Activated CD8-positive, alpha-beta T cell treated with anti-CD3 and anti-CD28 coated beads, Interleukin-2, amount 10 ng/mL, durations not matched to agents 7 days and 5 days (primary cell): ENCODE measurements around the gene PAX9. TPM values are rescaled to one million over a fixed set of nuclear protein-coding genes. Genes with fewer than 3 reads are reported as not detected.

Experiments used
- ATAC-seq: fragments of 150-1000 bp; cut with Tn5 transposase; one replicate; pipeline ENCODE4 v1.10.0; 2021; ENCODE audit warnings: moderate library complexity
- CTCF ChIA-PET: fragments of 350-600 bp; sonication (Branson Sonifier 250); formaldehyde crosslinking; loops from one replicate; lab custom pipeline; 2021; ENCODE audit warnings: antibody characterized with exemption; lab: Charles Lee
- POLR2A ChIA-PET: fragments of 350-600 bp; sonication (Branson Sonifier 250); formaldehyde crosslinking; loops from one replicate; lab custom pipeline; 2021; ENCODE audit warnings: antibody characterized with exemption; lab: Charles Lee
- DNase-seq: peaks from one replicate; pipeline ENCODE4 v3.0.0-alpha.2; 2020
- H3K27ac Mint-ChIP-seq: one replicate; pipeline ENCODE4 v1.8.0; 2021; ENCODE audit warnings: mild to moderate bottlenecking, mixed read lengths
- H3K27me3 Mint-ChIP-seq: one replicate; pipeline ENCODE4 v1.8.0; 2021; ENCODE audit warnings: low read depth, mixed read lengths
- H3K36me3 Mint-ChIP-seq: one replicate; pipeline ENCODE4 v1.8.0; 2021; ENCODE audit warnings: low read depth, mixed read lengths
- H3K4me1 Mint-ChIP-seq: one replicate; pipeline ENCODE4 v1.8.0; 2021; ENCODE audit warnings: low read depth, mixed read lengths
- H3K4me3 Mint-ChIP-seq: one replicate; pipeline ENCODE4 v1.8.0; 2021; ENCODE audit warnings: mild to moderate bottlenecking, mixed read lengths
- H3K9me3 Mint-ChIP-seq: one replicate; pipeline ENCODE4 v1.8.0; 2022; ENCODE audit warnings: mixed read lengths; ENCODE audit not compliant: insufficient read depth
- total RNA-seq, 2 experiments: library from RNA; stranded (reverse); gene quantifications; one replicate each; pipeline ENCODE4 v1.2.3, GENCODE V29; 2021

Gene PAX9
- total RNA-seq, 2 experiments from 2014 or later, result not detected

DNA sequence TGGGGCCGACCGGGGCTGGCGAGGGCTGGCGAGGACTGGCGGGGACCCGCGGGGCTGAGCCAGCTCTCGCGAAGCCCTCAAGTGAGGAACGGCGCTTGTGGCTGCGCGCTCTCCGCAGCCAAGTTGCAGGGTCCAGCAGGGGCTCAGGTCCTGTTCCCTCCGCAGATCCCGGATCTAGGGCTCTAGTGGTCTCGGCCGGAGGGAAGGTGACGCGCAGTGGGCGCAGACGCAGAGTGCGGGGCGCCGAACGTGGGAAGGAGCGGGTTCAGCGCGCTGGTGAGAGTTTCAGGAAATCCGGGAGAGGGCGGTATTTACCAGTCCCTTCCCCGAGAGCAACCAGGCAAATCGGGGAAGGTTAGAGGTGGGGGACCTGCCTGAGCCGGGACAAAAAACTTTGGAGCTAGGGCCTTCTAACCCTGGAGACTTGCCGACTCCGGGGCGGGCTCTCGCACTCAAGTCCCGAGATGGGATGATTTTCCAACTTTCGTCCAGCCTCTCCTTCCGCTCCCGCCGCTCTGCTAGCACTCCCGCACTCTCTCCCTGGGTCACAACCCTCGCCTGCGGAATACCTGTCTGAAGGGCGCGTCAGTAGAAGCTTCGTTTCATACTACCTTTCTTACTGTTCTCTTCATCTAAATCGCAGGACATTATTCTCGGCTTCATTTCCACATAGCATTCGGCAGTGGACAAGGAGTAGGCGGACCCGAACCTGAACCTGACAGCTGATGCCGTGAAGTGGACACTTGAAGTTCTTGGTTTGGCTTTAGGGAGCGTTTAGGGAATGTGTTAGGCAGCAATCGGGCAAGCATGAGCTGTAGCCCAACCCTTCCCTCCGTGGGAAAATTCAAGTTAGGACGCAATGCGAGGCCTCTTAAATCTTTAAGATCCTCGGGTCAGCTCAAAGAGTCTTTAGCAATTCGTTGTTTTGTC, 13.6 kb upstream of the PAX9 start:
- H3K36me3 Mint-ChIP-seq, result peaks cover 3% of the 10 kb centered on the region
- CTCF ChIA-PET, result interaction anchor here (1.6 to 2.5 kb wide), 2 partner anchors 21 to 294 kb away, joined by 3 to 9 read pairs; no protein-coding TSS in a partner anchor
- DNase-seq (no peak), ATAC-seq (no peak)
- peak overlapping the region; percentile 30 for H3K27ac Mint-ChIP-seq
- H3K4me3 Mint-ChIP-seq, result no peak overlapping the region
- no peaks in the 10 kb centered on the region for H3K9me3 Mint-ChIP-seq
- peaks cover 3% of the 10 kb centered on the region for H3K4me1 Mint-ChIP-seq
- POLR2A ChIA-PET, result no interaction called here
- peaks cover 51% of the 10 kb centered on the region for H3K27me3 Mint-ChIP-seq

DNA sequence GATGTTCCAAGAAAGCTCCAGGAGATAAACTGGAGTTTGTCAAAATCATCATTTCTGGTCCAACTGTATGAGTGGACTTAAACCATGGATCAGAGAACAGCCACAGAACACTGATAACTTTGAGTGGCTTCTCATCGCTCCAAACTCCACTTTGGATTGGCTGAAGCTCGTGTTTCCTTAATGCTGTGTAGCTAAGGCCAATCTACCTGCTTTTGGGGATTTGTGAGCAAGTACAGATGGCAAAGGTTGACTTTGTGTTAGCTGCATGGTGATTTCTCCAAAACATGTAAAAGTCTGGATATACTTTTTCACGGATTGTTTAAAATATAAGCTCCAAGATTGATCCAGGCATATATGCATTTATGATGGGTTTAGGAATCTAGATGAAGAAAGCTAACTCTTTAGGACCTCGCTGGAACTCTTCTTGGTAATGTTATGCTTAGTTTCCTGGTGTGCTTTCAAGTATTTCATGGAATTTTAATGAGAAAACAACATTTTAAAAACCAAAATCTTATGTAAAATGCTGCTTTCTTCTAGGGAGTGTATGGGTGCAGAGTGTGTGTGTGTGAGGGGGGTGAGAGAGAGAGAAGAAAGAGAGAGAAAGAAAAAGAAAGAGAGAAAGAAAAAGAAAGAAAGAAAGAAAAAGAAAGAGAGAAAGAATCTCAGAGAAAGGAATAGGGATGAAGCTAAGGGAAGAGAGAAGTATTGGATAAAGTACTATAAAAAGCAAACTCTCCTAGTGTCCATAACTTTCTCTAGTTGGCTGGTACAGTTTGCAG, 11.6 kb upstream of the PAX9 start:
- H3K36me3 Mint-ChIP-seq, result peaks cover 3% of the 10 kb centered on the region
- no peak for DNase-seq
- ChIA-PET POLR2A (no interaction called here), CTCF (interaction anchor here (1.3 to 2.5 kb wide), 3 partner anchors 10 to 292 kb away, joined by 3 to 9 read pairs (median 5); no protein-coding TSS in a partner anchor)
- peaks cover 3% of the 10 kb centered on the region for H3K9me3 Mint-ChIP-seq
- no peak overlapping the region for H3K4me3 Mint-ChIP-seq
- H3K27ac Mint-ChIP-seq, result no peak overlapping the region
- ATAC-seq, result no peak
- peaks cover 4% of the 10 kb centered on the region for H3K4me1 Mint-ChIP-seq
- peaks cover 65% of the 10 kb centered on the region for H3K27me3 Mint-ChIP-seq

DNA sequence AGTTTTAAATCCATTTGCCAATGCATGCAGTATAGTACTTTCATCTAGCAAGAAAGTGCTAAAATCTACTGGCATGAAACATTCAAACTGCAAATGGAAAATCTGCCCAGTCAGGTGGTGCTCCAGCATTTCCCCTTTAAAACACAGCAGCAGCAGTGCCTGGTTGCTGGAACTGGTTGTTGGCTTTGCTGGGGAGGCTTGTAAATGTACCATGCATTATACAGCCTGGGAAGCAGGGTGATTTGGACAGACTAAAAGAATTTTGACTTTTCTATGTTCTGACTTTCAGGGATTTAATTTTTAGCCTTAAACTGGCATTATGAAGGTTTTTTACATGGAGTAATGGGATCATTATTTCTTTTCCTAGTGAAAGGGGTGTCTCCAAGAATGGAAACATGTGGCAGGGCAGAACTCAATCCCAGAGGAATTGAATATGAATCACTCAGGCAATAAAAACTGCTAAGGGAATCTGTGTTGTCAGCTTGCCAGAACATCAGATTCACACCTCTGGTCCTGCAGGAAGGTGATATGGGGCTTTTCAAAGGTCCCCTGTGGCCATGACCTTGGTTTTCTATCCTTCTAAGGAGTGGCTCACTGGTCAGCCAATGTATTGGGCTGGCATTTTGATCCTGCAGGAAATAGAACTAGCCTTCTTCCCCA, 9.0 kb upstream of the PAX9 start:
- Mint-ChIP-seq H3K4me1 (peaks cover 13% of the 10 kb centered on the region), H3K27ac (no peak overlapping the region), H3K9me3 (peaks cover 7% of the 10 kb centered on the region), H3K4me3 (no peak overlapping the region), H3K36me3 (peaks cover 11% of the 10 kb centered on the region), H3K27me3 (peaks cover 74% of the 10 kb centered on the region)
- POLR2A ChIA-PET, result no interaction called here
- CTCF ChIA-PET, result no interaction called here
- no peak for DNase-seq
- ATAC-seq, result no peak

DNA sequence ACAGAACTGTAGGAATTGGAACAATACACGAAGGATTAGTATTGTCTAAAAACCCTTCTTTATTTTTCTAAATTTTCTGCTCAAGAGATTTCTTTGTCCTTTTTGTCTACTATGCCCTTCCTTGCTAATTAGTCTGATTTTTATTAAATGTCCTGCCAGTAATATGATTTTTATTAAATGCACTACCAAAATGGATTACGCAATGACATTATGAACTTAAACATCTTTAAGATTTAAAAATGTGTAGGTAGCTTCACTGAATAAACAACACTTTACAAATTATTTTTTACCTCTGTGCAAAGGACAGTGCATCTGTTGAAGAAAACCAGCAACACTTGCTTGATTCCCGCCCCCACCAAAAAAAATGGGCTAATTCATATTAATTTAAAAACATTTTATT, 8.2 kb upstream of the PAX9 start:
- Mint-ChIP-seq H3K27me3 (peaks cover 73% of the 10 kb centered on the region), H3K27ac (no peak overlapping the region), H3K36me3 (peaks cover 8% of the 10 kb centered on the region), H3K4me3 (no peak overlapping the region), H3K9me3 (peaks cover 7% of the 10 kb centered on the region), H3K4me1 (peaks cover 10% of the 10 kb centered on the region)
- no peak for ATAC-seq
- ChIA-PET POLR2A (no interaction called here), CTCF (interaction anchor here (0.8 kb wide), 1 partner anchor 48 kb away, joined by 3 read pairs; no protein-coding TSS in a partner anchor)
- DNase-seq, result no peak

DNA sequence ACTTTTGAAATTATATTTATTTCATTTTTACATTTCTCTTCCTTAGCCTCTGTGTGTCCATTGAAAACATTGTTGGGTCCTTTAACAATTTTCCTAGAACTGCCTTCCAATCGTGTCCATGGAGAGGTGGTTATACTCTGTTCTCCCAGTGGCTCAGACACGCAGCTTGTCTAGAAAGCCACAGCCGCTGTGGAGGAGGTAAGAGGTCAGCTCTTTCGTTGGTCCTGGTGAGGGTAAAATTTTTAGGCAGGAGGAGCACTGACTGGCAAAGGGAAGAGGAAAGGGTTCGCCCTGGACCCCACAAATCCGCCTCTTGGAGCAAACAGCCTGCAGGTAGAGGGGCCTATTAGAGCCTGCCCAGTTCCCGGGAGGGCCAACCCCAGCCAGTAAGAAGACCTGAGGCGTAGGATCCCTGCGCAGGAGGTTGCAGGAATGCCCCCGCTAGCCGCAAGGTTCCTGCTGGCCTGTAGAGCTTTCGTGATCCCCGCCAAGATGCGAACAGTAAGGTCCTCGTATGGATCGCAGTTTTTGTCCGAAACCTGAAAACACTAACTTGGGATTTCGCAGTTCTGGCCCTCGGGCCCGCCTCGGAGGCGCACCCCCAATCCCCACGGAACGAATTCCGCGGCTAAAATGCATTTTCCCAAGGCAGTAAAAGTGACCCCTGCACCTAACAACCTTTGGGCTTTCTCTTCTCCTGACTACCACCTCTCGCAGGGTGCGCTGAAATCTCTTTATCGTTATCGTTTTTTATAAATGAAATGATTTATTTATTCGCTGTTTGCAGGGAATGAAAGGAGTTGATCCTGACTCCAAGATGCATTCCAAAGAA, 7.5 kb upstream of the PAX9 start:
- POLR2A ChIA-PET, result no interaction called here
- Mint-ChIP-seq H3K9me3 (peaks cover 7% of the 10 kb centered on the region), H3K36me3 (peaks cover 10% of the 10 kb centered on the region), H3K27me3 (peaks cover 73% of the 10 kb centered on the region), H3K27ac (no peak overlapping the region), H3K4me1 (peaks cover 12% of the 10 kb centered on the region), H3K4me3 (no peak overlapping the region)
- ATAC-seq (no peak), DNase-seq (no peak)
- CTCF ChIA-PET, result interaction anchor here (0.8 kb wide), 1 partner anchor 48 kb away, joined by 3 read pairs; no protein-coding TSS in a partner anchor

DNA sequence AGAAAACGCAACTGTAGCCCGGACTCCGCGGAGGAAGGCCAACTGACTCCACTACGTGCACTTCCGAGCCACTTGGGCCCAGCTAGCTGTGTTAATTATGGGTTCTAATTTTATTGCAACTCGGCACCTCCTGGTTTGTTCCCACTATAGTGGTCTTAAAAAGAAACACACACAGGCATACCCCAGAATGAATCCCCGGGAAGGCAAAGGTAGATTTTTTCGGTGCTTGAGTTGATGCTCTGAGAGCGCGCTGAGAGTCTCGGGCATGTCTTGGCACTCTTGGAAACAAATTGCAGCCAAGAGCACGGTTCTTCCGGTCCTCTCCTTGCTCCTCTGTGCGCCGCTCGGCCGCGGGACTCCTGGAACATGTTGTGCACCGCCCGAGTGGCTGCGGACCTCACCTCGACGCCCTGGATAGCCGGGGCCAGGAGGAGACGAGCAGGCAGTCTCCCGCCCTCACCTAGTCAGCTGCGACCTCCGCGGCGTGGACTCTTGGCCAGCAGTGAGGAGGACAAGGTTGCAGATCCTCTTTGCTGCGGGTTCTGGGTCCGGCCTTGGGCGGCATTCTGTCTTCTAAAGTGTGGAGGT, 6.8 kb upstream of the PAX9 start:
- no peak overlapping the region for H3K4me3 Mint-ChIP-seq
- H3K27ac Mint-ChIP-seq, result no peak overlapping the region
- ChIA-PET POLR2A (no interaction called here), CTCF (no interaction called here)
- peaks cover 12% of the 10 kb centered on the region for H3K4me1 Mint-ChIP-seq
- peaks cover 75% of the 10 kb centered on the region for H3K27me3 Mint-ChIP-seq
- DNase-seq, result no peak
- H3K36me3 Mint-ChIP-seq, result peaks cover 12% of the 10 kb centered on the region
- no peak for ATAC-seq
- H3K9me3 Mint-ChIP-seq, result peaks cover 7% of the 10 kb centered on the region

DNA sequence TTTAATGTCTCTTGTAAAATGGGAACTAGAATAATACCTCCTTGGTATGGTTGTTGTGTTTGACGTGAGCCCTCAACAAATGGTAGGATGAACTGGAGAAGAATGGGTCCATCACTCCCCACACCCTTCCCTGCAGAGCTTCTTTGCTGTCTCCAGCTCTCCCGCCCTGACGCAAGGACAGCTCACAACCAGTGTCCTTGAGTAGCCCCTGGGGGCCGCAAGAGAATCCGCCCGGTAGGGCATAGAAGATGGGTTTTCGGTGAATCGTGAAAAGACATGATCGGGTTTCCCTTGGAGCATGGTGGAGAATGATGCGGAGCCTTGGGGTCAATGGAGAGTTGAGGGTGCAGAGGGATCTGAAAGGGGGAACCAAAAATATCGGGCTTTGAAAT, 6.1 kb upstream of the PAX9 start:
- POLR2A ChIA-PET, result no interaction called here
- peaks cover 77% of the 10 kb centered on the region for H3K27me3 Mint-ChIP-seq
- H3K36me3 Mint-ChIP-seq, result peaks cover 12% of the 10 kb centered on the region
- DNase-seq (no peak), ATAC-seq (no peak)
- CTCF ChIA-PET, result interaction anchor here (1.0 kb wide), 1 partner anchor 16 kb away, joined by 3 read pairs; no protein-coding TSS in a partner anchor
- H3K4me1 Mint-ChIP-seq, result peaks cover 12% of the 10 kb centered on the region
- H3K27ac Mint-ChIP-seq, result peak overlapping the region; percentile 30
- peaks cover 7% of the 10 kb centered on the region for H3K9me3 Mint-ChIP-seq
- H3K4me3 Mint-ChIP-seq, result no peak overlapping the region

DNA sequence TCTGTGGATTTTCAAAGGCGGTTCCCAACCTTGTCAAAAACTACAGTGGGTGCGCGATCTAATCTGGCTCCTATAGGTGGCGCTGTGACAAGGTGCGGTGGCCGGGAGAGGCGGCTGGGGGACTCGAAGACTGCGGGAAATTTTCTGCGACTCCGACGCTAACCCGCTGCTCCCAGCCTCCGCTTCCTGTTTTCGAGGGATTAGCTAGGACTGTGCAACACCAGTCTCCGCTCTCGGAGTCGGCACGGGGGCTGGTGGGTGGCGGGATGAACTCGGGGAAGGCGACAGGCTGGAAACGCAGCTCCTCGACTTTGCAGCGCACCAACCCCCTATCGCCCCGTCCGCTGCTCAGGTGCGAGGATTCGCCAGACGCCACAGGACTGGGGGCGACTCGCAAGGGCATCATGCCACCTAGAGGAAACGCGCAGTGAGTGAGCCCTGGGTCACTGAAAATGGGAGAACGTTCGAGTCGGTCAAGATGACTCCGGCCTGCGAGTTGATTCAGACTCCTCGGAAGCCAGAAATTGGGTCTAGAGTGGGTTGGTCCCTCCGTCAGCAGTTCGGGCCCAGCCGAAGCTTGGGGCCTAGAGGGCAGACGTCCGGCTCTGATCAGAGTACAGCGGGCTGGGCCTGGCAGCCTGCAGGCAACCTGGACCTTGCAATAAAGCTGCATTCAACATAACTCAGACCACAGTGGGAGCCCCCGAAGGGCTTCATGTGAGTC, 5.5 kb upstream of the PAX9 start:
- no peak for ATAC-seq
- Mint-ChIP-seq H3K4me3 (no peak overlapping the region), H3K4me1 (peaks cover 12% of the 10 kb centered on the region), H3K36me3 (peaks cover 14% of the 10 kb centered on the region), H3K27me3 (peaks cover 80% of the 10 kb centered on the region), H3K27ac (no peak overlapping the region), H3K9me3 (peaks cover 8% of the 10 kb centered on the region)
- CTCF ChIA-PET, result interaction anchor here (1.0 kb wide), 1 partner anchor 16 kb away, joined by 3 read pairs; no protein-coding TSS in a partner anchor
- peak; percentile 25 for DNase-seq
- POLR2A ChIA-PET, result no interaction called here

DNA sequence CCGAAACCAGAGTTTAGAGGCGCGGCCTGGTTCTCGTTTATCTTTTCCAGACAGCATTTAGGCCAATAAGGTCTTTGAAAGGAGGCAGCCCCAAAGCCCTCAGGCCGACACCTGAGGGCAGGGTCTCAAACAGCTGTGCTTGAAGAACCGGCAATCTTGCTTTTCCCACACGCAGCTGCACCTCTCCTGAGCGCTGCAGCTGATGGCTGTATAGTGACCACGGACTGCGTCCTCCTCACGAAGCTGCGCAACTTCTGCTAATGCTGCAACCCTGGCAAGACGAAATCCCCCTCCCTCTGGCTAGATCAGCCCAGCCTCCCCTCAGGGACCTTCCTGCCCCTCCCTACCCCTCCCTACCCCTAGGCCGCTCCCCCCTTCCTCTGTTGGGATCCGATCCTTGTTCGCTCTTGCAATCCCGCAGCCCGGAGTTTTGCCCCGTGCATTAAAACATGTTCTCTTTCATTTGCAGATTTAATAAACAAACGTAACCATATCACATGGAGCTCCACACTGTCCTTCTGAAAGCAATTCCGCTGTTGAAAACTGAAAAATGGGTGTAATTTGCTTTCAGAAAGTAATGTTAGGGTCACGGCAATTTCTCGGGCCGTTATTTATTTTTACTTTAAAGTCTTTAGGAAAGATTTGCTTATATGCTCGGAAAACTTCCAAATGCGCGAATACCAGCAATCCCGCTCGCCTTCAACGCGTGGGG, 4.8 kb upstream of the PAX9 start:
- Mint-ChIP-seq H3K36me3 (peaks cover 17% of the 10 kb centered on the region), H3K4me3 (no peak overlapping the region), H3K27ac (peak overlapping the region; percentile 8), H3K9me3 (peaks cover 12% of the 10 kb centered on the region), H3K4me1 (peaks cover 17% of the 10 kb centered on the region), H3K27me3 (peaks cover 86% of the 10 kb centered on the region)
- ATAC-seq, result no peak
- ChIA-PET POLR2A (no interaction called here), CTCF (interaction anchor here (0.8 to 1.3 kb wide), 3 partner anchors 17 to 135 kb away, joined by 3 read pairs; no protein-coding TSS in a partner anchor)
- DNase-seq, result no peak
